Measurements from ENCODE around the gene KLK8.

The KLK8 gene

GRCh38 chr19:50964266-50964665 is 37.1 kb downstream of the KLK8 start:
- no peak for TF ChIP-seq CTCF (IDR thresholded peaks at IDR 0.05; ENCODE audit: insufficient read depth, missing control alignments)
- FAIRE-seq (no peak), DNase-seq (ENCODE audit: insufficient read length, low spot score) (no peak)

GRCh38 chr19:50963381-50963780 is 38.0 kb downstream of the KLK8 start:
- TF ChIP-seq CTCF (IDR thresholded peaks at IDR 0.05; ENCODE audit: insufficient read depth, missing control alignments), result no peak
- FAIRE-seq (no peak), DNase-seq (ENCODE audit: insufficient read length, low spot score) (no peak)

GRCh38 chr19:50962245-50962644 is 39.2 kb downstream of the KLK8 start:
- DNase-seq (ENCODE audit: insufficient read length, low spot score) (no peak), FAIRE-seq (no peak)
- TF ChIP-seq CTCF (IDR thresholded peaks at IDR 0.05; ENCODE audit: insufficient read depth, missing control alignments), result no peak

- TF ChIP-seq CTCF (IDR thresholded peaks at IDR 0.05; ENCODE audit: insufficient read depth, missing control alignments), result no peak
- no peak for FAIRE-seq
These were observed 41.5 kb downstream of the KLK8 start for GRCh38 chr19:50959731-50960500.

GRCh38 chr19:50957587-50957986 is 43.8 kb downstream of the KLK8 start:
- DNase-seq (ENCODE audit: insufficient read length, low spot score) (no peak), FAIRE-seq (no peak)
- no peak for TF ChIP-seq CTCF (IDR thresholded peaks at IDR 0.05; ENCODE audit: insufficient read depth, missing control alignments)

More at GRCh38 chr19:50959731-50960500, 41.5 kb downstream of the KLK8 start:
- no peak for DNase-seq (ENCODE audit: insufficient read length, low spot score)

- no peak for TF ChIP-seq CTCF (IDR thresholded peaks at IDR 0.05; ENCODE audit: insufficient read depth, missing control alignments)
- DNase-seq (ENCODE audit: insufficient read length, low spot score) (no peak), FAIRE-seq (no peak)
These were observed 48.5 kb downstream of the KLK8 start, which contains the start of gene KLK5 for GRCh38 chr19:50952910-50953309. Gene KLK5 (minus strand): TSS chr19:50953038. CDS start chr19:50952657, 381 bp downstream.

- DNase-seq (ENCODE audit: insufficient read length, low spot score), result no peak
- no peak for TF ChIP-seq CTCF (IDR thresholded peaks at IDR 0.05; ENCODE audit: insufficient read depth, missing control alignments)
- FAIRE-seq, result no peak
These were observed 51.5 kb downstream of the KLK8 start for GRCh38 chr19:50949861-50950260.

Data from D721Med (cell line).